ENCODE measurements around the gene RALGDS.

RALGDS gene

DNA sequence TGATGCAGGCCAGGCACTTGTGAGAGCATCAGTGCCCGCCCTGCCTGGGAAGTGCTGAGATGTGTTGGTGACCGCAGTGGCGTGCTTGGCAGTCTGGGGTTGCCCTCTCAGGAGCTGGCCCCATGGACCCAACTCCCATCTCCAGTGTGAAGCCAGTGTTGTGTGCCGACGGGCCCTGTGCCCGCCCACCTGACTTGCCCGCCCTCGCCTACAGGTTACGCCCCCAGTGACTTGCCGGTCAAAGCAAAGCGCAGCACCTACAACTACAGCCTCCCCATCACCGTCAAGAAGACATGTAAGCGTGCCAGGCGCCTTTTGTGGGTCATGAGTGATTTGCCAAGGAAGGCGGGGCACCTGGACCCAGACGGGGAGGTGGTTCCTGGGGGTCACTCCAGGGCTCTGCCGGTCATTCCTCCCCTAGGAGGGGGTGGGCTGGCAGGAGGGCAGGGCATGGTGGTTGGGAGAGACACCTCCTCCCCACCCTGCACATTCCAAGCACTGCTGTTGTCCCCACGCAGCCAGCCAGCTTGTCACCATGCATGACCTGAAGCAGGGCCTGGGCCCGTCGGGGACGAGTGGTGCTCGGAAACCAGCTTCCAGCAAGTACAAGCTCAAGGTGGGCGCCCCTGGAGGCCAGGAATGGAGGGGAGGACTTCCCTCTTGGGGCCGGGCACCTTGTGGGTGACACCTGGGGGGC lies 66.7 kb downstream of the RALGDS start:
- no peak for DNase-seq (ENCODE audit: low spot score)
- TF ChIP-seq, protein P1, sequence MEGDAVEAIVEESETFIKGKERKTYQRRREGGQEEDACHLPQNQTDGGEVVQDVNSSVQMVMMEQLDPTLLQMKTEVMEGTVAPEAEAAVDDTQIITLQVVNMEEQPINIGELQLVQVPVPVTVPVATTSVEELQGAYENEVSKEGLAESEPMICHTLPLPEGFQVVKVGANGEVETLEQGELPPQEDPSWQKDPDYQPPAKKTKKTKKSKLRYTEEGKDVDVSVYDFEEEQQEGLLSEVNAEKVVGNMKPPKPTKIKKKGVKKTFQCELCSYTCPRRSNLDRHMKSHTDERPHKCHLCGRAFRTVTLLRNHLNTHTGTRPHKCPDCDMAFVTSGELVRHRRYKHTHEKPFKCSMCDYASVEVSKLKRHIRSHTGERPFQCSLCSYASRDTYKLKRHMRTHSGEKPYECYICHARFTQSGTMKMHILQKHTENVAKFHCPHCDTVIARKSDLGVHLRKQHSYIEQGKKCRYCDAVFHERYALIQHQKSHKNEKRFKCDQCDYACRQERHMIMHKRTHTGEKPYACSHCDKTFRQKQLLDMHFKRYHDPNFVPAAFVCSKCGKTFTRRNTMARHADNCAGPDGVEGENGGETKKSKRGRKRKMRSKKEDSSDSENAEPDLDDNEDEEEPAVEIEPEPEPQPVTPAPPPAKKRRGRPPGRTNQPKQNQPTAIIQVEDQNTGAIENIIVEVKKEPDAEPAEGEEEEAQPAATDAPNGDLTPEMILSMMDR (IDR thresholded peaks at IDR 0.05; ENCODE audit: extremely low read depth, missing control alignments) = no peak

DNA sequence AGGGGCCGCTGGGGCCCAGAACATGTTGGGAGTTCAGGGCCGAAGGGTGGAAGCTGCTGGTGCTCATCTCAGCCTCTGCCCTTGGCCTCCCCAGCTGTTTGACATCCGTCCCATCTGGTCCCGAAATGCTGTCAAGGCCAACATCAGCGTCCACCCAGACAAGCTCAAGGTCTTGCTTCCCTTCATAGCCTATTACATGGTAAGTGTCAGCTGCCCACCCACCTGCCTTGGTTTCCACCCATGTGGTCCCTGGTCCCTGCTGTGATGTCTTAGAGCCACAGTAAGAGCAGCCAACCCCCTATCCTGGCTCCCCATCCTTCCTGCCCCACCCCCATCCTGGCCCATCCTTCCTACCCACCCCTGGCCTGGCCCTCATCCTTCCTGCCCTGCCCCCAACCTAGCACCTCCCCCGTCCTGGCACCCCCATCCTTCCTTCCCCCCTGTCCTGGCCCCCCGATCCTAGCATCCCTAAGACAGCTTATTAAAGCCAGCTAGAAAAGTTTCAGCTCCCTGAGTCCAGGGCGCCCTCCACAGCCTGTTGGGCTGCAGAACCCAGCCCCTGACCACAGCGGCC lies 69.0 kb downstream of the RALGDS start:
- TF ChIP-seq, protein P1 (IDR thresholded peaks at IDR 0.05; ENCODE audit: extremely low read depth, missing control alignments) = no peak

DNA sequence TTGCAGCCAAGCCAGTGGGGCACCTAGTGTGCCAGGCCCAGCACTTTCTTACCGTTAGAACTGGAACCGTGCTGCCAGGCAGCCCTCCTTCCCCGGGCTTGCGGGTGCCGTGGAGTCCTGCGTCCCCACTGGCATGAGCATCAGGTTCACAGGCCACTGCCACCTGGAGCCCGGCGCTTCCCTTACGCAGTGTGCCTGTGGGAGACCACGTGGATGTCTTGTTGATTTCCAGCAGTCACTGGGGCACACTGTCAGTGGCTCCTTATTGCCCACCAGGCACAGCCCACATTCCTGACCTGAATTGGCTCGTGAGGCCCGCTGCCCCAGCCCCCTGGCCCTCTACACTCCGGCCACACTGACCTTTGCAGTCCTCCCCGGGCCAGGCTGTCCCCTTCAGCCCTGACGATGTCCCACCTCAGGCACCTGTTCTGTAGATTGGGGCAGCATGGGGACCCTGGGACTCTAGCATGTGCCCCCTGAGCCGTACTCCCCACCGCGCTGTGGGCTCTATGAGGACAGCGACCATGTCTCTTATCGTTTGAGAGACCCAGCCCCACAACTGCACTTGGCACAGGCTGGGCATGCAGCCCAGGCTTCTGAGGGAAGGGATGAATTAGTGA lies 69.6 kb downstream of the RALGDS start:
- no peak for DNase-seq (ENCODE audit: low spot score)
- TF ChIP-seq, protein P1 (IDR thresholded peaks at IDR 0.05; ENCODE audit: extremely low read depth, missing control alignments) = no peak

More for the DNA sequence above, 69.0 kb downstream of the RALGDS start:
- DNase-seq (ENCODE audit: low spot score) = no peak

DNA sequence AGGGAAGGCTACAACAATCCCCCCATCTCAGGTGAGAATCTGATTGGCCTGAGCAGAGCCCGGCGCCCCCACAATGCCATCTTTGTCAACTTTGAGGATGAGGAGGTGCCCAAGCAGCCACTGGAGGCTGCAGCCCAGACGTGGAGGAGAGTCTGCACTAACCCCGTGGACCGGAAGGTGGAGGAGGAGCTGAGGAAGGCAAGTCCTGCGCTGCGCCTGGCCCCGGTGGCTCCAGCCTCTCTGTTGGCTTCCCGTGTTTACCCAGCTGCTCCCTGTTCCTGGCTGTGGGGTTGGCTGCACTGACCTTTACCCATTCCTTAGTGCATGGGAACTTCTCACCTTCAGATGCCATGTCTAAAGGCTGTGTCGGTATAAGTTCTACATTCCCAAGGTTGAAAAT lies 70.3 kb downstream of the RALGDS start:
- TF ChIP-seq, protein P1 (IDR thresholded peaks at IDR 0.05; ENCODE audit: extremely low read depth, missing control alignments) = no peak

DNA sequence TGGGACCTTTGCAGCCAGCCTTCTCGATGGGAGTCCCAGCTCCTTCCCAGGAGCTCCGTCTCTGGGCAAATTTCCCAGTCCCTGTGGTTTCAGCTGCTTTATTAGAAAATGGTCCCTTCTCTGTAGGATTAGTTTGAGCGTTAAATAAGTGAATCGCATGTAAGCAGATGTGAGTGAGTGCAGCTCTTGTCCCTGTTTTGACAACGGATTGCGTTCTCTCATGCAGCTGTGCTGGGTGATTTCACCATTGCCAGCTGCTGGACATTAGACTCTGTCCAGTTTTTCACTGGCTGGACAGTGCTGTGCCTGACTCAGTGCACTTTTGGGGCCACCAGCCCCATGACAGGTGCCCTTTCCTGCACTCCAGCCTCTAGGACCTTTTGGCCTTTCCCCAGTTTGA lies 70.9 kb downstream of the RALGDS start:
- DNase-seq (ENCODE audit: low spot score) = no peak
- TF ChIP-seq, protein P1 (IDR thresholded peaks at IDR 0.05; ENCODE audit: extremely low read depth, missing control alignments) = no peak

More for the DNA sequence above, 70.3 kb downstream of the RALGDS start:
- DNase-seq (ENCODE audit: low spot score) = no peak

DNA sequence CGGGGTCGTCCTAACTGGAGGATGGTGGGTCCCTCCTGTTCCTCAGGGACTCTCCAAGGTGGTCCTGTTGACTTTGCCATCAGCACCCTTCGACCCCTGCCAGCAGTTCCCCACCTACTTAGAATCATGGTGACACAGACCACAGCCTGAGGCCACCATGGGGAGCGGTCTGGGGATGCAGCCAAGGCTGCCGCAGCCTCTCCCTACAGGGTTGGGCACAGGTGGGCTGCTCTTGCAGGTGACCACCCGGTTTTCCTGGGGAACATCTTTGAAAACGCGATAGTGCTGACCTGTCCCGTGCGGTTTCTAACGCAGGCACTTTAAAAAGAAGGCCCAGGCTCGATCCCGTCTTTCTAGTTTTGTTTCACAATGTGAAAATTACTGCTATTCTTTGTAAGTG lies 72.0 kb downstream of the RALGDS start:
- TF ChIP-seq, protein P1 (IDR thresholded peaks at IDR 0.05; ENCODE audit: extremely low read depth, missing control alignments) = no peak
- DNase-seq (ENCODE audit: low spot score) = no peak

DNA sequence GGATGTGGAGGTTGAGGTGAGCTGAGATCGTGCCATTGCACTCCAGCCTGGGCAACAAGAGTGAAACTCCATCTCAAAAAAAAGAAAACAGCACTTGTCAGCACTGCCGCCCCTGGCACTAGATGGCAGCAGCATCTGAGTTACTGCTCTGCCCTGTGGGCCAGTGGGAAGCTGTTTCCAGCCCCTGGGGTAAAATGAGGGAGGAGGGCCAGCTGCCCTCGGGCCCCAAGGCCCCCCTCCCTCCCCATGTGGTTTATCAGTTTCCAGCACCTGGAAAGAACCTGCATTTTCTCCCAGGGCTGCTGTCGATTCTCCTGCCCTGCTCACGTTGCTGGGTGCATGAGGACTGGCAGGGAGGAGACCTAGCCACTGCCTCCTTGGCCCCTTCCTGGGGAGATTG lies 72.4 kb downstream of the RALGDS start:
- TF ChIP-seq, protein P1 (IDR thresholded peaks at IDR 0.05; ENCODE audit: extremely low read depth, missing control alignments) = peak; percentile 27
- no peak for DNase-seq (ENCODE audit: low spot score)

Measured in GM20000 (cell line).